HG02973 (cell line): ENCODE measurements around the gene HOXA1.
"Not testable (repeated sequence)": the region's sequence is repeated elsewhere in the genome, so short reads cannot be mapped to it uniquely, and the experiment has no call there.

ENCODE experiments used
- ATAC-seq: cut with Tn5 transposase; IDR thresholded peaks from one replicate; pipeline ENCODE4 v1.9.1; 2021; ENCODE audit warnings: moderate library complexity; ENCODE audit not compliant: unreplicated experiment

HOXA1 gene

DNA sequence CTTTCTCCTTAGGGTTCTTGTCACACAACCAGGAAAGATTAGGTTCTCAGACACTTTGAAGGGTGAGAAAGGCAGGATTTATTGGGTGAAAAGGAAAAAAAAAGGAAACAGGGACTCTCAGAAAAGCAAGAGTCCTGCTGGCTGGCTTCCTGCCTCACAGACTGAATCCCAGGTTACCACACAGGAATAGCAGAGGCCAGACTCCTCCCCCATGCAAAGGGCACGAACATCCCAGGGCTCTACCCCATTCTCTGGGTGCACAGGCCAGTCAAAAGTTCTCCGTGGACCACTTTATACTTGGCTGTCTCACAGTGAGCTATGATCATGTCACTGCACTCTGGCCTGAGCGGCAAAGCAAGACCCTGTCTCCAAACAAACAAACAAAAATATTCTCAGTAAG is 42.6 kb downstream of the HOXA1 start:
- no peak for ATAC-seq

DNA sequence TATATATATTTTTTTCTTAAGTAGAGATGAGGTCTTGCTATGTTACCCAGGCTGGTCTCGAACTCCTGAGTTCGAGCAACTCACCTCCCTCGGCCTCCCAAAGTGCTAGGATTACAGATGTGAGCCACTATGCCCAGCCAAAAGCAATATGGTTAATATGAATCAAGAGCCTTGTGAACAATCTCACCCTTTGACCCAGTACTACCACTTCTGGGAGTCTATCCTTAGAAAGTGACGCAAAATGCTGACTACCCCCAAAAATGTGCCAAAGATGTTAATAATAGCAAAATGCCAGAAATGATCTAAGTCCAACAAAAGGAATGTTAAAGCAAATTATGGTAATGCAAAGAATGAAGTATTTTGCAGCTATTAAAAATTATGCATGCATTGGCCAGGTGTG is 44.3 kb downstream of the HOXA1 start:
- no peak for ATAC-seq

DNA sequence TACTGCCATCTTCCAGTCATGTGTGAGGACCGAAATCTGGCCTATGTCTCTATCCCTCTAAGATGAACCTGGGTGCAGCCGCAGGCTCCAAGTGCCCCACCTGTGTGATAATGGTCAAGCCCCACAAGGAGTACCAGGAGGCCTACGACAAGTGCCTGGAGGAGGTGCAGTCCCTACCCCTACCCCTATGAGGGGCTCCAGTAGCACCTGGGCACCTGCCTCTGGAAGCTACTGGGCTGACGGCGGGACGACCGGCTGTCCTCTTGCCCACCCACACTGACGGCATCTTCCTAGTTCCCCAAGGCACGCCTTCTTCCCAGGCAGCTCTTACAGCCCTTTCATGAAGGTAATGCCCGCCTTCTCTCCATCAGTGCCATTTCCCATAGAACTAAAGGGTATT is 47.4 kb downstream of the HOXA1 start:
- ATAC-seq = no peak

DNA sequence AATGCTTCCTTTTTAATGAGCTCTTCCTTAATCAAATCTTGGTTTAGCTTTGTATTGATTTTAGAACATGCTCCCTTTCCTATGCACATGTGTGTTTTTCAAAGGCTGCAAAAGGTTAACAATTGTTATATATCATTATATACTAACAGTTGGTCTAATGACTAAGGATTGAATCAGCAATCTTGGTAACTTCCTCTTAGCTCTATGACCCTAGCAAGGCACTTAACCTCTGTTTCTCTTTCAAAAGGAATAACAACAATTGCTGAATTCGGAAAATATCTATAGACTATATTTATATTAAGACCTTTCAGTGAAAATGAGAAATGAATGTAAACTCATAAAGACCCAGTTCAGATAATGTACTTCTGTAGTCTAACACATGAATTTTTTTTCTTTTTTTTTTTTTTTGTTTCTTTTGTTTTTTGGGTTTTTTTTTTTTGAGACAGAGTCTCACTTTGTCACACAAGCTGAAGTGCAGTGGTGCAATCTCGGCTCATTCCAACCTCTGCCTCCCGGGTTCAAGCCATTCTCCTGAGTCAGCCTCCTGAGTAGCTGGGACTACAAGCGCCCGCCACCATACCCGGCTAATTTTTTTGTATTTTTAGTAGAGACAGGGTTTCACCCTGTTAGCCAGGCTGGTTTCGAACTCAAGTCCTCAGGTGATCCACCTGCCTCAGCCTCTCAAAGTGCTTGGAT is 48.8 kb downstream of the HOXA1 start:
- no peak for ATAC-seq

DNA sequence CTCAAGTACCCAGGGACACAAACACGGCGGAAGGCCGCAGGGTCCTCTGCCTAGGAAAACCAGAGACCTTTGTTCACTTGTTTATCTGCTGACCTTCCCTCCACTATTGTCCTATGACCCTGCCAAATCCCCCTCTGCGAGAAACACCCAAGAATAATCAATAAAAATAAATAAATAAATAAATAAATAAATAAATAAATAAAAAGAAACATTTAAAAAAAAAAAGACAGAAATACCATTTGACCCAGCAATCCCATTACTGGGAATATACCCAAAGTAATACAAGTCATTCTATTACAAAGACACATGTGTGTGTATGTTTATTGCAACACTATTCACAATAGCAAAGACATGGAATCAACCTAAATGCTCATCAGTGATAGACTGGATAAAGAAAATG is 49.8 kb downstream of the HOXA1 start:
- not testable (repeated sequence) for ATAC-seq

DNA sequence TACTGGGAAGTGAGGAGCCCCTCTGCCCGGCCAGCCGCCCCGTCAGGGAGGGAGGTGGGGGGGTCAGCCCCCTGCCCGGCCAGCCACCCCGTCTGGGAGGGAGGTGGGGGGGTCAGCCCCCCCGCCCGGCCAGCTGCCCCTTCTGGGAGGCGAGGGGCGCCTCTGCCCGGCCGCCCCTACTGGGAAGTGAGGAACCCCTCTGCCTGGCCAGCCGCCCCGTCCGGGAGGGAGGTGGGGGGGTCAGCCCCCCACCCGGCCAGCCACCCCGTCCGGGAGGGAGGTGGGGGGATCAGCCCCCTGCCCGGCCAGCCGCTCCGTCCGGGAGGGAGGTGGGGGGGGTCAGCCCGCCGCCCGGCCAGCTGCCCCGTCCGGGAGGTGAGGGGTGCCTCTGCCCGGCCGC is 50.7 kb downstream of the HOXA1 start:
- ATAC-seq = not testable (repeated sequence)
